WTC11 (cell line): ENCODE data around the gene DNAAF3. TPM values are rescaled to one million over a fixed set of nuclear protein-coding genes. Genes with fewer than 3 reads are reported as not detected.
A peak's percentile ranks its signal among the peaks of the same experiment; 100 is the strongest.

Experiments
- ATAC-seq: fragments of 200-7000 bp; cut with Tn5 transposase; 2 replicates; pipeline ENCODE4 v1.10.0; 2021; ENCODE audit warnings: mild to moderate bottlenecking, moderate library complexity
- CTCF ChIA-PET: fragments of 300-600 bp; sonication (Branson Sonifier 250); formaldehyde crosslinking; loops from one replicate; lab custom pipeline; 2021; ENCODE audit warnings: antibody characterized with exemption; lab: Charles Lee
- POLR2A ChIA-PET: fragments of 350-600 bp; sonication (Branson Sonifier 250); formaldehyde crosslinking; loops from one replicate; lab custom pipeline; 2021; ENCODE audit warnings: antibody characterized with exemption; lab: Charles Lee
- DNase-seq: peaks from one replicate; pipeline ENCODE4 v3.0.0; 2021; ENCODE audit warnings: low spot score
- H3K27ac Mint-ChIP-seq: 2 replicates; pipeline ENCODE4 v1.8.0; 2021; ENCODE audit warnings: mixed read lengths
- H3K27me3 Mint-ChIP-seq: 2 replicates; pipeline ENCODE4 v1.8.0; 2021; ENCODE audit warnings: low read depth, mild to moderate bottlenecking, moderate library complexity, mixed read lengths
- H3K36me3 Mint-ChIP-seq: 2 replicates; pipeline ENCODE4 v1.8.0; 2021; ENCODE audit warnings: mixed read lengths
- H3K4me1 Mint-ChIP-seq: 2 replicates; pipeline ENCODE4 v1.8.0; 2022; ENCODE audit warnings: mixed read lengths
- H3K4me3 Mint-ChIP-seq: 2 replicates; pipeline ENCODE4 v1.8.0; 2021; ENCODE audit warnings: mild to moderate bottlenecking, moderate library complexity, mixed read lengths
- H3K9me3 Mint-ChIP-seq: 2 replicates; pipeline ENCODE4 v1.8.0; 2021; ENCODE audit warnings: mixed read lengths
- ATF1 ChIP-seq: sonication (generic); formaldehyde crosslinking; IDR thresholded peaks from 2 replicates; pipeline ENCODE4 v1.8.1; 2023; ENCODE audit warnings: mild to moderate bottlenecking, moderate library complexity, missing genetic modification reagents
- E2F1 ChIP-seq: sonication (generic); formaldehyde crosslinking; IDR thresholded peaks from 2 replicates; pipeline ENCODE4 v1.8.0; 2022; ENCODE audit warnings: mild to moderate bottlenecking, missing genetic modification reagents
- GRHL2 ChIP-seq: fragments of 250-450 bp; sonication (Bioruptor Pico); IDR thresholded peaks from 2 replicates; pipeline ENCODE4 v1.8.0; 2022; ENCODE audit warnings: mild to moderate bottlenecking, moderate library complexity; ENCODE audit not compliant: insufficient replicate concordance, severe bottlenecking
- GTF2I ChIP-seq: fragments of 250-450 bp; sonication (Bioruptor Pico); conservative IDR thresholded peaks from 2 replicates; pipeline ENCODE4 v1.4.0; 2021; ENCODE audit warnings: mild to moderate bottlenecking
- HMGA2 ChIP-seq: fragments of 250-450 bp; sonication (Bioruptor Pico); IDR thresholded peaks from 2 replicates; pipeline ENCODE4 v1.4.0; 2021; ENCODE audit warnings: mild to moderate bottlenecking, moderate library complexity
- HMGXB4 ChIP-seq: sonication (generic); formaldehyde crosslinking; IDR thresholded peaks from 2 replicates; pipeline ENCODE4 v1.8.1; 2023; ENCODE audit warnings: mild to moderate bottlenecking, moderate library complexity, missing genetic modification reagents
- IRF1 ChIP-seq: sonication (generic); formaldehyde crosslinking; IDR thresholded peaks from 2 replicates; pipeline ENCODE4 v1.8.0; 2023; ENCODE audit warnings: missing genetic modification reagents
- JAZF1 ChIP-seq: fragments of 250-450 bp; sonication (Bioruptor Pico); IDR thresholded peaks from 2 replicates; pipeline ENCODE4 v1.9.0; 2021; ENCODE audit warnings: moderate library complexity, mild to moderate bottlenecking, inconsistent platforms
- KAT7 ChIP-seq: sonication (generic); formaldehyde crosslinking; IDR thresholded peaks from 2 replicates; pipeline ENCODE4 v1.8.1; 2023; ENCODE audit warnings: missing genetic modification reagents, mild to moderate bottlenecking, borderline replicate concordance
- MYBL2 ChIP-seq: sonication (generic); formaldehyde crosslinking; IDR thresholded peaks from 2 replicates; pipeline ENCODE4 v1.8.1; 2023; ENCODE audit warnings: mild to moderate bottlenecking, moderate library complexity, missing genetic modification reagents
- OVOL2 ChIP-seq: fragments of 250-450 bp; sonication (Bioruptor Pico); IDR thresholded peaks from 2 replicates; pipeline ENCODE4 v1.9.0; 2021; ENCODE audit warnings: mild to moderate bottlenecking, borderline replicate concordance
- SOX15 ChIP-seq: fragments of 250-450 bp; sonication (Bioruptor Pico); IDR thresholded peaks from 2 replicates; pipeline ENCODE4 v1.9.0; 2021; ENCODE audit warnings: mild to moderate bottlenecking
- SP1 ChIP-seq: sonication (generic); formaldehyde crosslinking; conservative IDR thresholded peaks from 2 replicates; pipeline ENCODE4 v1.8.1; 2022; ENCODE audit warnings: missing genetic modification reagents
- TCF7 ChIP-seq: sonication (generic); formaldehyde crosslinking; IDR thresholded peaks from 2 replicates; pipeline ENCODE4 v1.8.0; 2022; ENCODE audit warnings: mild to moderate bottlenecking, low read depth, missing genetic modification reagents, moderate library complexity
- TEAD4 ChIP-seq: sonication (generic); formaldehyde crosslinking; IDR thresholded peaks from 2 replicates; pipeline ENCODE4 v1.8.0; 2022; ENCODE audit warnings: mild to moderate bottlenecking, missing genetic modification reagents
- ZNF263 ChIP-seq: sonication (generic); formaldehyde crosslinking; IDR thresholded peaks from 2 replicates; pipeline ENCODE4 v1.8.1; 2022; ENCODE audit warnings: low read depth, mild to moderate bottlenecking, moderate library complexity, missing genetic modification reagents
- ZNF281 ChIP-seq: sonication (generic); formaldehyde crosslinking; IDR thresholded peaks from 2 replicates; pipeline ENCODE4 v1.8.0; 2023; ENCODE audit warnings: mild to moderate bottlenecking, missing genetic modification reagents
- ZNF396 ChIP-seq: fragments of 250-450 bp; sonication (Bioruptor Pico); IDR thresholded peaks from 2 replicates; pipeline ENCODE4 v1.8.0; 2021; ENCODE audit warnings: mild to moderate bottlenecking, moderate library complexity, borderline replicate concordance
- ZNF416 ChIP-seq: fragments of 250-450 bp; sonication (Bioruptor Pico); IDR thresholded peaks from 2 replicates; pipeline ENCODE4 v1.9.0; 2021; ENCODE audit warnings: mild to moderate bottlenecking, inconsistent platforms
- ZNF423 ChIP-seq: fragments of 250-450 bp; sonication (Bioruptor Pico); IDR thresholded peaks from 2 replicates; pipeline ENCODE4 v2.1.2; 2022; ENCODE audit warnings: mild to moderate bottlenecking, moderate library complexity
- ZSCAN18 ChIP-seq: fragments of 250-450 bp; sonication (Bioruptor Pico); IDR thresholded peaks from 2 replicates; pipeline ENCODE4 v2.1.2; 2022; ENCODE audit warnings: mild to moderate bottlenecking, moderate library complexity
- total RNA-seq: library from RNA; stranded (reverse); gene quantifications from 3 replicates; pipeline ENCODE4 v1.2.3, GENCODE V29; 2021

The DNAAF3 gene
- total RNA-seq, 1 experiment from 2014 or later, result 4.0 TPM

GRCh38 chr19:55158848-55159749 lies 7.3 kb downstream of the DNAAF3 start:
- 0 out of 2 replicates have a peak, but pooled peaks cover 3% of the 10 kb centered on the region for H3K9me3 Mint-ChIP-seq
- CTCF ChIA-PET, result interaction anchor here (0.6 to 4.5 kb wide), 16 partner anchors 10 to 738 kb away, joined by 3 to 108 read pairs (median 6); partner anchors contain the start of genes KMT5C, PPP1R12C, TNNT1 and U2AF2
- TF ChIP-seq ZNF423 (CRISPR knock-in tag) (peak; percentile 63), HMGA2 (CRISPR knock-in tag) (no peak)
- DNase-seq (peak; percentile 53), ATAC-seq (no peak)
- 0 out of 2 replicates have a peak overlapping the region, but pooled peaks have one; percentile 25 for H3K4me3 Mint-ChIP-seq
- no peak overlapping the region for H3K27ac Mint-ChIP-seq
- peaks cover 78% of the 10 kb centered on the region for H3K27me3 Mint-ChIP-seq
- H3K36me3 Mint-ChIP-seq, result peaks cover 5% of the 10 kb centered on the region
- POLR2A ChIA-PET, result interaction anchor here (0.7 kb wide), 1 partner anchor 13 kb away, joined by 3 read pairs; no protein-coding TSS in a partner anchor
- H3K4me1 Mint-ChIP-seq, result peaks cover 21% of the 10 kb centered on the region

GRCh38 chr19:55158423-55158822 lies 8.0 kb downstream of the DNAAF3 start:
- TF ChIP-seq GTF2I (no peak), ZNF263 (CRISPR knock-in tag) (no peak), MYBL2 (CRISPR knock-in tag) (no peak), OVOL2 (CRISPR knock-in tag) (no peak), TEAD4 (no peak), HMGXB4 (CRISPR knock-in tag) (no peak), KAT7 (CRISPR knock-in tag) (no peak), ZNF281 (CRISPR knock-in tag) (no peak), HMGA2 (CRISPR knock-in tag) (no peak), SOX15 (CRISPR knock-in tag) (no peak), JAZF1 (CRISPR knock-in tag) (no peak), ZNF416 (CRISPR knock-in tag) (no peak), SP1 (CRISPR knock-in tag) (no peak), ZSCAN18 (CRISPR knock-in tag) (no peak), E2F1 (CRISPR knock-in tag) (no peak), IRF1 (no peak), ATF1 (CRISPR knock-in tag) (no peak), ZNF396 (CRISPR knock-in tag) (no peak), TCF7 (CRISPR knock-in tag) (no peak), GRHL2 (no peak)
- ChIA-PET CTCF (interaction anchor here (0.8 to 4.5 kb wide), 7 partner anchors 9 to 70 kb away, joined by 3 to 108 read pairs (median 11); partner anchors contain the start of genes PPP1R12C and TNNT1), POLR2A (no interaction called here)
- Mint-ChIP-seq H3K27ac (no peak overlapping the region), H3K9me3 (0 out of 2 replicates have a peak, but pooled peaks cover 8% of the 10 kb centered on the region), H3K4me1 (peaks cover 23% of the 10 kb centered on the region), H3K27me3 (peaks cover 76% of the 10 kb centered on the region), H3K4me3 (no peak overlapping the region; the same call in 1 of the 2 replicates), H3K36me3 (peaks cover 9% of the 10 kb centered on the region)
- no peak for ATAC-seq
- DNase-seq, result no peak
